Measurements from ENCODE around the gene TCTN2.

- TF ChIP-seq CTCF (IDR thresholded peaks at IDR 0.05; ENCODE audit: borderline replicate concordance, extremely low read depth, low read length, poor library complexity, severe bottlenecking) (no peak), EZH2 (IDR thresholded peaks at IDR 0.05; ENCODE audit: borderline replicate concordance, low read depth, low read length, severe bottlenecking) (no peak)
These were observed 15.8 kb downstream of the TCTN2 start for GRCh38 chr12:123686636-123687190.

Measured in DND-41 (cell line).